Upper lobe of left lung (tissue), 4 donors: ENCODE measurements around the gene MED12.
"Not testable (repeated sequence)": the region's sequence is repeated elsewhere in the genome, so short reads cannot be mapped to it uniquely, and the experiment has no call there.

Experiments
- CTCF ChIP-seq, 6 experiments: fragments of 450-650 bp in 4 of 6; fragments of 200-600 bp in 2 of 6; sonication (generic) in 2 of 6; IDR thresholded peaks; one replicate each; pipeline ENCODE4 v1.5.1; 2016 to 2019; ENCODE audit warnings: antibody characterized with exemption in 6 of 6
- EP300 ChIP-seq, 4 donors: sonication (generic); formaldehyde crosslinking; IDR thresholded peaks; one replicate each; pipeline ENCODE4 v1.5.1; 2017; ENCODE audit warnings: antibody characterized with exemption in 4 of 4, control low read depth in 2 of 4
- POLR2A ChIP-seq, 4 donors: fragments of 450-650 bp; IDR thresholded peaks; one replicate each; pipeline ENCODE4 v1.5.1; 2016 to 2017; ENCODE audit warnings: antibody characterized with exemption in 4 of 4, mild to moderate bottlenecking in 2 of 4
- POLR2AphosphoS5 ChIP-seq, 2 donors: sonication (generic); formaldehyde crosslinking; IDR thresholded peaks; one replicate each; pipeline ENCODE4 v1.5.1; 2017; ENCODE audit warnings: antibody characterized with exemption in 2 of 2

GRCh38 chrX:71180579-71181265, 62.3 kb downstream of the MED12 start:
- not testable (repeated sequence) for TF ChIP-seq CTCF, POLR2A, EP300, POLR2AphosphoS5 (IDR thresholded peaks at IDR 0.05)
